NCI-H146 (cell line): ENCODE results near the gene ZAP70.
A peak's percentile ranks its signal among the peaks of the same experiment; 100 is the strongest.

Experiments
- DNase-seq: peaks from one replicate; lab custom pipeline; 2025; lab: John Stamatoyannopoulos, UW

The ZAP70 gene

GRCh38 chr2:97752342-97753334 lies 39.3 kb downstream of the ZAP70 start:
- no peak for DNase-seq

- no peak for DNase-seq
Measured at GRCh38 chr2:97754690-97755346, 41.4 kb downstream of the ZAP70 start.

- no peak for DNase-seq
Measured at GRCh38 chr2:97755491-97755890, 42.1 kb downstream of the ZAP70 start.

GRCh38 chr2:97757062-97757461 lies 43.7 kb downstream of the ZAP70 start:
- no peak for DNase-seq

GRCh38 chr2:97758131-97758705 lies 44.8 kb downstream of the ZAP70 start:
- no peak for DNase-seq

GRCh38 chr2:97759727-97760407 lies 46.5 kb downstream of the ZAP70 start:
- DNase-seq = peak; percentile 13

- DNase-seq = no peak
Measured at GRCh38 chr2:97760480-97761049, 47.2 kb downstream of the ZAP70 start.

GRCh38 chr2:97761192-97761591 lies 47.8 kb downstream of the ZAP70 start:
- DNase-seq = no peak

GRCh38 chr2:97763176-97763845 lies 49.9 kb downstream of the ZAP70 start:
- no peak for DNase-seq

- DNase-seq = no peak
Measured at GRCh38 chr2:97764559-97765263, 51.3 kb downstream of the ZAP70 start.

- no peak for DNase-seq
Measured at GRCh38 chr2:97765933-97766332, 52.6 kb downstream of the ZAP70 start.

- DNase-seq = no peak
Measured at GRCh38 chr2:97766567-97766966, 53.2 kb downstream of the ZAP70 start.

- no peak for DNase-seq
Measured at GRCh38 chr2:97769308-97769707, 55.9 kb downstream of the ZAP70 start.

GRCh38 chr2:97769711-97770110 lies 56.3 kb downstream of the ZAP70 start:
- DNase-seq = no peak

GRCh38 chr2:97770445-97770844 lies 57.1 kb downstream of the ZAP70 start:
- DNase-seq = no peak

- no peak for DNase-seq
Measured at GRCh38 chr2:97774425-97774824, 61.0 kb downstream of the ZAP70 start.

GRCh38 chr2:97775074-97775473 lies 61.7 kb downstream of the ZAP70 start:
- DNase-seq = no peak

GRCh38 chr2:97779141-97779540 lies 65.8 kb downstream of the ZAP70 start:
- DNase-seq = no peak

- DNase-seq = peak; percentile 45
Measured at GRCh38 chr2:97781981-97782380, 68.6 kb downstream of the ZAP70 start.

GRCh38 chr2:97784953-97785352 lies 71.6 kb downstream of the ZAP70 start:
- no peak for DNase-seq

GRCh38 chr2:97785818-97786217 lies 72.4 kb downstream of the ZAP70 start:
- DNase-seq = no peak
